ENCODE results near the gene CNTNAP2. TPM values are rescaled to one million over a fixed set of nuclear protein-coding genes. Genes with fewer than 3 reads are reported as not detected.

Gene CNTNAP2
- total RNA-seq, 2 experiments from 2014 or later: not detected

- H3K9me3 Mint-ChIP-seq: no peaks in the 10 kb centered on the region
- Histone ChIP-seq H3K4me1 (ENCODE audit: insufficient read depth, low read length) (no peaks in the 10 kb centered on the region), H3K27me3 (ENCODE audit: control insufficient read depth in 1 of 2, insufficient read depth in 2 of 2, low read length in 2 of 2) (peaks cover 8 to 17% of the 10 kb centered on the region in 2 experiments), H3K36me3 (ENCODE audit: insufficient read depth, low read length) (no peaks in the 10 kb centered on the region), H3K27ac (ENCODE audit: low read depth in 1 of 2, low read length in 2 of 2) (no peak overlapping the region), H3K4me3 (ENCODE audit: low read length) (no peak overlapping the region), H3K9me3 (ENCODE audit: control insufficient read depth in 1 of 2, insufficient read depth in 1 of 2, low read length in 2 of 2) (no peaks in the 10 kb centered on the region)
- intact Hi-C loops (cut with DNase I, micrococcal nuclease): no loop called here
- TF ChIP-seq CTCF (IDR thresholded peaks at IDR 0.05): no peak
- no peak overlapping the region for H3K27ac Mint-ChIP-seq
- H3K27me3 Mint-ChIP-seq: peaks cover 68% of the 10 kb centered on the region
- ATAC-seq (ENCODE audit: poor library complexity) (no peak), DNase-seq (no peak)
- ChIA-PET POLR2A (no interaction called here), CTCF (no interaction called here)
- no peaks in the 10 kb centered on the region for H3K4me1 Mint-ChIP-seq (ENCODE audit: low read depth)
- H3K4me3 Mint-ChIP-seq: no peak overlapping the region
- no peaks in the 10 kb centered on the region for H3K36me3 Mint-ChIP-seq (ENCODE audit: low read depth)
Observed at GRCh38 chr7:148397056-148397455, 2280.5 kb downstream of the CNTNAP2 start.

- Mint-ChIP-seq H3K27ac (no peak overlapping the region), H3K4me1 (ENCODE audit: low read depth) (no peaks in the 10 kb centered on the region), H3K27me3 (peaks cover 71% of the 10 kb centered on the region), H3K9me3 (no peaks in the 10 kb centered on the region), H3K36me3 (ENCODE audit: low read depth) (no peaks in the 10 kb centered on the region), H3K4me3 (no peak overlapping the region)
- peaks cover 8 to 19% of the 10 kb centered on the region in 2 experiments for H3K27me3 ChIP-seq (ENCODE audit: control insufficient read depth in 1 of 2, insufficient read depth in 2 of 2, low read length in 2 of 2)
- no peaks in the 10 kb centered on the region for H3K4me1 ChIP-seq (ENCODE audit: insufficient read depth, low read length)
- intact Hi-C loops (cut with DNase I, micrococcal nuclease): no loop called here
- no peak overlapping the region for H3K27ac ChIP-seq (ENCODE audit: low read depth in 1 of 2, low read length in 2 of 2)
- TF ChIP-seq CTCF (IDR thresholded peaks at IDR 0.05): no peak
- no peaks in the 10 kb centered on the region for H3K36me3 ChIP-seq (ENCODE audit: insufficient read depth, low read length)
- ChIA-PET CTCF (no interaction called here), POLR2A (no interaction called here)
- no peak overlapping the region for H3K4me3 ChIP-seq (ENCODE audit: low read length)
- ATAC-seq (ENCODE audit: poor library complexity) (no peak), DNase-seq (no peak)
- H3K9me3 ChIP-seq (ENCODE audit: control insufficient read depth in 1 of 2, insufficient read depth in 1 of 2, low read length in 2 of 2): no peaks in the 10 kb centered on the region
Observed at GRCh38 chr7:148397551-148397950, 2280.9 kb downstream of the CNTNAP2 start.

- H3K27ac Mint-ChIP-seq: no peak overlapping the region
- H3K4me1 Mint-ChIP-seq (ENCODE audit: low read depth): no peaks in the 10 kb centered on the region
- no peak for DNase-seq
- H3K27ac ChIP-seq (ENCODE audit: low read depth in 1 of 2, low read length in 2 of 2): no peak overlapping the region
- ChIA-PET POLR2A (no interaction called here), CTCF (no interaction called here)
- H3K9me3 Mint-ChIP-seq: no peaks in the 10 kb centered on the region
- no peak for ATAC-seq (ENCODE audit: poor library complexity)
- no peaks in the 10 kb centered on the region for H3K4me1 ChIP-seq (ENCODE audit: insufficient read depth, low read length)
- no peaks in the 10 kb centered on the region for H3K36me3 ChIP-seq (ENCODE audit: insufficient read depth, low read length)
- H3K36me3 Mint-ChIP-seq (ENCODE audit: low read depth): no peaks in the 10 kb centered on the region
- H3K4me3 ChIP-seq (ENCODE audit: low read length): no peak overlapping the region
- intact Hi-C loops (cut with DNase I, micrococcal nuclease): no loop called here
- TF ChIP-seq CTCF (IDR thresholded peaks at IDR 0.05): no peak
- no peak overlapping the region for H3K4me3 Mint-ChIP-seq
- peaks cover 8 to 19% of the 10 kb centered on the region in 2 experiments for H3K27me3 ChIP-seq (ENCODE audit: control insufficient read depth in 1 of 2, insufficient read depth in 2 of 2, low read length in 2 of 2)
- peaks cover 72% of the 10 kb centered on the region for H3K27me3 Mint-ChIP-seq
- no peaks in the 10 kb centered on the region for H3K9me3 ChIP-seq (ENCODE audit: control insufficient read depth in 1 of 2, insufficient read depth in 1 of 2, low read length in 2 of 2)
Observed at GRCh38 chr7:148397985-148398384, 2281.4 kb downstream of the CNTNAP2 start.

Measured in CD4-positive, alpha-beta T cell (primary cell).